Measurements from ENCODE around the gene ZNF664. TPM values are rescaled to one million over a fixed set of nuclear protein-coding genes. Genes with fewer than 3 reads are reported as not detected.

Gene ZNF664
- total and polyA plus RNA-seq, 9 of the 15 experiments (the other 6 are each of a cell fraction or from before 2014, with no cell fraction given) = 3.3 to 101 (median 63.6) TPM

GRCh38 chr12:123941624-123942237 lies 31.3 kb upstream of the ZNF664 start (continued):
- no peak for TF ChIP-seq ZNF444 (CRISPR knock-in tag; IDR thresholded peaks at IDR 0.05)
- TF ChIP-seq CEBPG (CRISPR knock-in tag; IDR thresholded peaks at IDR 0.05) = no peak
- no peak for TF ChIP-seq CEBPG (tag; conservative IDR thresholded peaks at IDR 0.05 in 1 of 2, IDR thresholded peaks at IDR 0.05 in 1 of 2)
- no peak for TF ChIP-seq ZNF212 (CRISPR knock-in tag; IDR thresholded peaks at IDR 0.05)
- no peak for TF ChIP-seq ZNF589 (CRISPR knock-in tag; IDR thresholded peaks at IDR 0.05; ENCODE audit: low read depth)
- no peak for TF ChIP-seq PATZ1 (CRISPR knock-in tag; IDR thresholded peaks at IDR 0.05; ENCODE audit: borderline replicate concordance)
- TF ChIP-seq ARNT (IDR thresholded peaks at IDR 0.05) = no peak
- no peak for TF ChIP-seq ELF1 (tag; IDR thresholded peaks at IDR 0.05)
- no peak for TF ChIP-seq RFX1 (IDR thresholded peaks at IDR 0.05)
- no peak for TF ChIP-seq KLF13 (tag; IDR thresholded peaks at IDR 0.05; ENCODE audit: borderline replicate concordance, low read depth)
- peak; percentile 79; the same call in 1 of the 2 replicates for TF ChIP-seq TRIM28 (IDR thresholded peaks at IDR 0.05)
- TF ChIP-seq NRF1 (conservative IDR thresholded peaks at IDR 0.05 in 1 of 2, IDR thresholded peaks at IDR 0.05 in 1 of 2) = peak; percentile 90 to 91
- no peak for TF ChIP-seq U2AF2 (optimal IDR thresholded peaks at IDR 0.05; ENCODE audit: low read depth, low read length)
- no peak for TF ChIP-seq SMARCA5 (IDR thresholded peaks at IDR 0.05)
- TF ChIP-seq L3MBTL2 (IDR thresholded peaks at IDR 0.05) = peak; percentile 20; the same call in 1 of the 2 replicates
- no peak for TF ChIP-seq OTX1 (CRISPR knock-in tag; IDR thresholded peaks at IDR 0.05)
- TF ChIP-seq ARID1B (IDR thresholded peaks at IDR 0.05) = no peak
- no peak for TF ChIP-seq SRSF1 (IDR thresholded peaks at IDR 0.05; ENCODE audit: low read depth, low read length)
- no peak for TF ChIP-seq NONO (IDR thresholded peaks at IDR 0.05; ENCODE audit: low read depth in 2 of 2, low read length in 1 of 2)
